SK-N-SH (cell line): ENCODE data around the gene NR1H4. TPM values are rescaled to one million over a fixed set of nuclear protein-coding genes. Genes with fewer than 3 reads are reported as not detected.

Experiments
- CTCF ChIA-PET: fragments of 300-600, 350-600 bp; formaldehyde crosslinking; extraction: SDS; loops from one replicate; lab custom pipeline; 2021; lab: Yijun Ruan, JAX
- POLR2A ChIA-PET: fragments of 350-600 bp; sonication (Branson Sonifier 250); formaldehyde crosslinking; extraction: SDS; loops from one replicate; lab custom pipeline; 2020; ENCODE audit warnings: antibody characterized with exemption, inconsistent platforms; lab: Yijun Ruan, JAX
- DNase-seq: peaks from one replicate; pipeline ENCODE4 v3.0.0; 2012
- H2AFZ ChIP-seq: fragments of 200-600 bp; sonication (generic); 2 replicates; pipeline ENCODE4 v1.8.1; 2016; ENCODE audit warnings: antibody characterized with exemption, mild to moderate bottlenecking, low read depth
- H3F3A ChIP-seq: fragments of 200-600 bp; sonication (generic); replicated peaks from 2 replicates; pipeline ENCODE3; 2016; ENCODE audit warnings: antibody characterized with exemption, mild to moderate bottlenecking; ENCODE audit not compliant: insufficient read depth
- H3K27ac ChIP-seq, 2 experiments: fragments of 200-500 bp in 1 of 2; fragments of 200-600 bp in 1 of 2; sonication (Bioruptor generic) in 1 of 2; sonication (generic), shearing (Covaris generic) in 1 of 2; 2 replicates each; pipeline versions ENCODE4 v1.5.1 to v1.6.1; 2014 to 2016; ENCODE audit warnings: low read depth in 2 of 2, inconsistent platforms in 1 of 2, low read length in 1 of 2, mild to moderate bottlenecking in 1 of 2, mixed read lengths in 1 of 2
- H3K27me3 ChIP-seq: fragments of 200-600 bp; sonication (generic), shearing (Covaris generic); 2 replicates; pipeline ENCODE4 v1.6.1; 2016; ENCODE audit warnings: mixed run types; ENCODE audit not compliant: insufficient read depth
- H3K36me3 ChIP-seq, 2 experiments: fragments of 200-500 bp in 1 of 2; fragments of 200-600 bp in 1 of 2; sonication (Bioruptor generic) in 1 of 2; sonication (generic) in 1 of 2; replicated peaks in 1 of 2; 2 replicates each; pipeline versions ENCODE3 to v1.5.1; 2014 to 2016; ENCODE audit warnings: low read length in 1 of 2, mild to moderate bottlenecking in 1 of 2; ENCODE audit not compliant: insufficient read depth in 2 of 2, control insufficient read depth in 1 of 2
- H3K4me1 ChIP-seq, 2 experiments: fragments of 200-500 bp in 1 of 2; fragments of 200-600 bp in 1 of 2; sonication (Bioruptor generic) in 1 of 2; sonication (generic), shearing (Covaris generic) in 1 of 2; 2 replicates each; pipeline versions ENCODE4 v1.5.1 to v1.6.1; 2014 to 2016; ENCODE audit warnings: low read depth in 1 of 2, low read length in 1 of 2, mixed run types in 1 of 2; ENCODE audit not compliant: insufficient read depth in 2 of 2, control insufficient read depth in 1 of 2
- H3K4me2 ChIP-seq: fragments of 200-600 bp; sonication (generic), shearing (Covaris generic); 2 replicates; pipeline ENCODE4 v1.6.1; 2017; ENCODE audit warnings: mixed run types
- H3K4me3 ChIP-seq, 2 experiments: fragments of 200-500 bp in 1 of 2; fragments of 200-600 bp in 1 of 2; sonication (Bioruptor generic) in 1 of 2; sonication (generic), shearing (Covaris generic) in 1 of 2; 2 replicates each; pipeline versions ENCODE4 v1.5.1 to v1.8.1; 2014 to 2016; ENCODE audit warnings: low read depth in 2 of 2, inconsistent platforms in 1 of 2, low read length in 1 of 2, mild to moderate bottlenecking in 1 of 2, mixed read lengths in 1 of 2, moderate library complexity in 1 of 2
- H3K79me2 ChIP-seq: fragments of 200-600 bp; sonication (generic); 2 replicates; pipeline ENCODE4 v1.8.1; 2017; ENCODE audit warnings: mild to moderate bottlenecking; ENCODE audit not compliant: insufficient read depth
- H3K9ac ChIP-seq: fragments of 200-600 bp; sonication (generic); 2 replicates; pipeline ENCODE4 v1.6.1; 2017; ENCODE audit warnings: mixed run types
- H3K9me2 ChIP-seq: fragments of 200-600 bp; sonication (generic); 2 replicates; pipeline ENCODE4 v1.6.1; 2017; ENCODE audit warnings: mixed run types
- H3K9me3 ChIP-seq: fragments of 200-600 bp; sonication (generic); 2 replicates; pipeline ENCODE4 v1.6.1; 2017; ENCODE audit warnings: mixed run types, mild to moderate bottlenecking, moderate library complexity
- H4K20me1 ChIP-seq: fragments of 200-600 bp; sonication (generic); 2 replicates; pipeline ENCODE4 v1.6.1; 2017; ENCODE audit warnings: mild to moderate bottlenecking, mixed run types; ENCODE audit not compliant: insufficient read depth
- EZH2phosphoT487 ChIP-seq: fragments of 200-600 bp; sonication (generic); IDR thresholded peaks from 2 replicates; pipeline ENCODE4 v1.6.1; 2017; ENCODE audit warnings: low read depth, mixed run types, mild to moderate bottlenecking, antibody characterized with exemption, moderate library complexity, borderline replicate concordance
- FOXM1 ChIP-seq: IDR thresholded peaks from 2 replicates; pipeline ENCODE4 v1.4.0; 2012; ENCODE audit warnings: low read depth, mild to moderate bottlenecking
- GATA2 ChIP-seq: sonication (generic); formaldehyde crosslinking; IDR thresholded peaks from 2 replicates; pipeline ENCODE4 v1.5.0; 2020; ENCODE audit warnings: mild to moderate bottlenecking, missing genetic modification reagents
- MXI1 ChIP-seq: IDR thresholded peaks from 2 replicates; pipeline ENCODE4 v1.6.1; 2012; ENCODE audit warnings: mild to moderate bottlenecking, low read depth, low read length, improper control_type of control experiment
- NFIC ChIP-seq: IDR thresholded peaks from 2 replicates; pipeline ENCODE4 v1.4.0; 2012; ENCODE audit warnings: borderline replicate concordance
- PBX3 ChIP-seq: IDR thresholded peaks from 2 replicates; pipeline ENCODE4; 2012
- POLR2AphosphoS5 ChIP-seq: IDR thresholded peaks from 2 replicates; pipeline ENCODE4 v1.6.1; 2012; ENCODE audit warnings: low read depth, low read length
- SIN3A ChIP-seq: IDR thresholded peaks from 2 replicates; pipeline ENCODE4 v1.6.1; 2012; ENCODE audit warnings: low read depth, mild to moderate bottlenecking, low read length, moderate library complexity, borderline replicate concordance
- SMC3 ChIP-seq: IDR thresholded peaks from 2 replicates; pipeline ENCODE4 v1.6.1; 2012; ENCODE audit warnings: low read depth, low read length, improper control_type of control experiment
- TCF12 ChIP-seq: IDR thresholded peaks from 2 replicates; pipeline ENCODE4 v1.4.0; 2012
- TEAD4 ChIP-seq: IDR thresholded peaks from 2 replicates; pipeline ENCODE4 v1.4.0; 2012; ENCODE audit warnings: mild to moderate bottlenecking, borderline replicate concordance; ENCODE audit not compliant: insufficient read depth
- USF1 ChIP-seq: IDR thresholded peaks from 2 replicates; pipeline ENCODE4 v1.4.0; 2012; ENCODE audit warnings: low read depth, borderline replicate concordance
- USF2 ChIP-seq: fragments of 150-350 bp; IDR thresholded peaks from 2 replicates; pipeline ENCODE4 v1.6.1; 2017; ENCODE audit warnings: antibody characterized with exemption, low read length, low read depth, borderline replicate concordance
- YY1 ChIP-seq: IDR thresholded peaks from 2 replicates; pipeline ENCODE4 v1.4.0; 2012; ENCODE audit warnings: low read depth, mild to moderate bottlenecking
- WGBS: methylation state at CpG from one replicate; pipeline ENCODE4 v1.1.6; 2017; ENCODE audit warnings: low lambda C conversion rate; 5-methylcytosine and 5-hydroxymethylcytosine counted together
- polyA plus RNA-seq, 3 experiments: library from polyadenylated mRNA; depleted of rRNA; stranded (reverse); fragments of >200 nt; gene quantifications; 2 replicates each; pipeline ENCODE4 v1.2.3, GENCODE V29; 2012
- TF ChIP-seq, protein P1 (sequence below): fragments of 150-350 bp; IDR thresholded peaks from 2 replicates; pipeline ENCODE4 v1.6.1; 2016; ENCODE audit warnings: mild to moderate bottlenecking, low read depth, low read length
- TF ChIP-seq, protein P2 (sequence below): IDR thresholded peaks from 2 replicates; pipeline ENCODE4 v1.6.1; 2012; ENCODE audit warnings: mild to moderate bottlenecking, low read depth, low read length, moderate library complexity

The NR1H4 gene
- polyA plus RNA-seq, 1 of the 3 experiments (the other 2 are of a cell fraction) = not detected

- TF ChIP-seq TEAD4 (no peak), GATA2 (CRISPR knock-in tag) (no peak), SMC3 (no peak)
- TF ChIP-seq, protein P1, sequence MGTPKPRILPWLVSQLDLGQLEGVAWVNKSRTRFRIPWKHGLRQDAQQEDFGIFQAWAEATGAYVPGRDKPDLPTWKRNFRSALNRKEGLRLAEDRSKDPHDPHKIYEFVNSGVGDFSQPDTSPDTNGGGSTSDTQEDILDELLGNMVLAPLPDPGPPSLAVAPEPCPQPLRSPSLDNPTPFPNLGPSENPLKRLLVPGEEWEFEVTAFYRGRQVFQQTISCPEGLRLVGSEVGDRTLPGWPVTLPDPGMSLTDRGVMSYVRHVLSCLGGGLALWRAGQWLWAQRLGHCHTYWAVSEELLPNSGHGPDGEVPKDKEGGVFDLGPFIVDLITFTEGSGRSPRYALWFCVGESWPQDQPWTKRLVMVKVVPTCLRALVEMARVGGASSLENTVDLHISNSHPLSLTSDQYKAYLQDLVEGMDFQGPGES = no peak
- no peaks in the 10 kb centered on the region for H3F3A ChIP-seq
- POLR2A ChIA-PET = no interaction called here
- H3K27ac ChIP-seq = no peak overlapping the region
- no peaks in the 10 kb centered on the region; the same call in 1 of the 2 replicates for H3K27me3 ChIP-seq
- no peak overlapping the region for H3K9ac ChIP-seq
- DNase-seq = no peak
- H3K4me1 ChIP-seq = no peaks in the 10 kb centered on the region
- H3K9me2 ChIP-seq = no peaks in the 10 kb centered on the region
- CTCF ChIA-PET = no interaction called here
- H3K4me3 ChIP-seq = no peak overlapping the region
- H3K36me3 ChIP-seq = no peaks in the 10 kb centered on the region
- 29% methylated on average over 3 of the region's 3 CpGs for WGBS
- no peaks in the 10 kb centered on the region for H3K79me2 ChIP-seq
- peak overlapping the region; percentile 28; the same call in 1 of the 2 replicates for H3K4me2 ChIP-seq
- H2AFZ ChIP-seq = no peak overlapping the region
- H3K9me3 ChIP-seq = no peaks in the 10 kb centered on the region
- H4K20me1 ChIP-seq = no peaks in the 10 kb centered on the region
Measured at GRCh38 chr12:100473050-100473715, 483 bp upstream of the NR1H4 start.

GRCh38 chr12:100474617-100475016, 951 bp downstream of the NR1H4 start:
- ChIA-PET POLR2A (no interaction called here), CTCF (no interaction called here)
- Histone ChIP-seq H2AFZ (no peak overlapping the region), H3K9me2 (no peaks in the 10 kb centered on the region), H3K4me2 (no peak overlapping the region), H3K27ac (no peak overlapping the region), H4K20me1 (no peaks in the 10 kb centered on the region), H3K4me1 (no peaks in the 10 kb centered on the region), H3K79me2 (no peaks in the 10 kb centered on the region), H3K9ac (no peak overlapping the region), H3F3A (no peaks in the 10 kb centered on the region), H3K9me3 (no peaks in the 10 kb centered on the region), H3K4me3 (no peak overlapping the region), H3K27me3 (no peaks in the 10 kb centered on the region; the same call in 1 of the 2 replicates), H3K36me3 (no peaks in the 10 kb centered on the region)
- no peak for TF ChIP-seq USF2
- TF ChIP-seq YY1 = no peak
- no peak for TF ChIP-seq SIN3A
- TF ChIP-seq, protein P2, sequence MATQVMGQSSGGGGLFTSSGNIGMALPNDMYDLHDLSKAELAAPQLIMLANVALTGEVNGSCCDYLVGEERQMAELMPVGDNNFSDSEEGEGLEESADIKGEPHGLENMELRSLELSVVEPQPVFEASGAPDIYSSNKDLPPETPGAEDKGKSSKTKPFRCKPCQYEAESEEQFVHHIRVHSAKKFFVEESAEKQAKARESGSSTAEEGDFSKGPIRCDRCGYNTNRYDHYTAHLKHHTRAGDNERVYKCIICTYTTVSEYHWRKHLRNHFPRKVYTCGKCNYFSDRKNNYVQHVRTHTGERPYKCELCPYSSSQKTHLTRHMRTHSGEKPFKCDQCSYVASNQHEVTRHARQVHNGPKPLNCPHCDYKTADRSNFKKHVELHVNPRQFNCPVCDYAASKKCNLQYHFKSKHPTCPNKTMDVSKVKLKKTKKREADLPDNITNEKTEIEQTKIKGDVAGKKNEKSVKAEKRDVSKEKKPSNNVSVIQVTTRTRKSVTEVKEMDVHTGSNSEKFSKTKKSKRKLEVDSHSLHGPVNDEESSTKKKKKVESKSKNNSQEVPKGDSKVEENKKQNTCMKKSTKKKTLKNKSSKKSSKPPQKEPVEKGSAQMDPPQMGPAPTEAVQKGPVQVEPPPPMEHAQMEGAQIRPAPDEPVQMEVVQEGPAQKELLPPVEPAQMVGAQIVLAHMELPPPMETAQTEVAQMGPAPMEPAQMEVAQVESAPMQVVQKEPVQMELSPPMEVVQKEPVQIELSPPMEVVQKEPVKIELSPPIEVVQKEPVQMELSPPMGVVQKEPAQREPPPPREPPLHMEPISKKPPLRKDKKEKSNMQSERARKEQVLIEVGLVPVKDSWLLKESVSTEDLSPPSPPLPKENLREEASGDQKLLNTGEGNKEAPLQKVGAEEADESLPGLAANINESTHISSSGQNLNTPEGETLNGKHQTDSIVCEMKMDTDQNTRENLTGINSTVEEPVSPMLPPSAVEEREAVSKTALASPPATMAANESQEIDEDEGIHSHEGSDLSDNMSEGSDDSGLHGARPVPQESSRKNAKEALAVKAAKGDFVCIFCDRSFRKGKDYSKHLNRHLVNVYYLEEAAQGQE = no peak
- TF ChIP-seq USF1 = no peak
- TF ChIP-seq FOXM1 = no peak
- TF ChIP-seq POLR2AphosphoS5 = no peak
- no peak for TF ChIP-seq MXI1
- no peak for TF ChIP-seq GATA2 (CRISPR knock-in tag)
- TF ChIP-seq EZH2phosphoT487 = no peak
- TF ChIP-seq TCF12 = no peak
- no peak for TF ChIP-seq PBX3
- TF ChIP-seq NFIC = no peak
- DNase-seq = no peak
- WGBS = 30% methylated on average over 1 of the region's 1 CpG
